HCT116 (cell line): ENCODE measurements around the gene CAP2. TPM values are rescaled to one million over a fixed set of nuclear protein-coding genes. Genes with fewer than 3 reads are reported as not detected.
"Not testable (repeated sequence)": the region's sequence is repeated elsewhere in the genome, so short reads cannot be mapped to it uniquely, and the experiment has no call there.

Source experiments
- ATAC-seq: fragments of 200-7000 bp; cut with Tn5 transposase; 2 replicates; pipeline ENCODE4 v1.9.1; 2020; ENCODE audit warnings: mild to moderate bottlenecking, moderate library complexity
- BruUV-seq: library from RNA; stranded (reverse); fragments of 400-500 nt; replicated peaks from 2 replicates; lab custom pipeline; 2021; lab: Mats Ljungman, UMichigan
- CTCF ChIA-PET: fragments of 300-600 bp; sonication (Branson Sonifier 250); formaldehyde crosslinking; loops from one replicate; lab custom pipeline; 2021; ENCODE audit warnings: antibody characterized with exemption; lab: Charles Lee
- POLR2A ChIA-PET: fragments of 300-600, 350-600 bp; sonication (Branson Sonifier 250); formaldehyde crosslinking; loops from one replicate; lab custom pipeline; 2021; ENCODE audit warnings: antibody characterized with exemption; lab: Charles Lee
- RAD21 ChIA-PET, 2 experiments: fragments of 300-600 bp; sonication (Branson Sonifier 250); formaldehyde crosslinking; loops; one replicate each; lab custom pipeline; 2023; ENCODE audit warnings: low total read pairs in 2 of 2; ENCODE audit not compliant: uncharacterized antibody in 2 of 2, unreplicated experiment in 2 of 2, low non-redundant PET in 1 of 2; lab: Charles Lee
- DNase-seq: peaks from one replicate; pipeline ENCODE4 v3.0.0-alpha.2; 2010; ENCODE audit warnings: low read depth, low spot score
- H2AFZ ChIP-seq: fragments of 200-600 bp; shearing (Covaris generic), sonication (generic); 2 replicates; pipeline ENCODE4 v1.6.1; 2017; ENCODE audit warnings: low read depth, mixed run types, mixed read lengths, antibody characterized with exemption, low read length; ENCODE audit not compliant: poor library complexity, severe bottlenecking
- H3K27ac ChIP-seq: 2 replicates; pipeline ENCODE4 v1.5.1; 2012; ENCODE audit warnings: low read depth, low read length
- H3K27me3 ChIP-seq: fragments of 200-600 bp; sonication (generic); 2 replicates; pipeline ENCODE4 v1.6.1; 2016; ENCODE audit warnings: mixed run types, low read length, mixed read lengths; ENCODE audit not compliant: insufficient read depth
- H3K36me3 ChIP-seq, 2 experiments: fragments of 200-500 bp in 1 of 2; fragments of 200-600 bp in 1 of 2; sonication (Bioruptor generic) in 1 of 2; sonication (generic) in 1 of 2; 2 replicates each; pipeline versions ENCODE4 v1.5.1 to v1.6.1; 2014 to 2016; ENCODE audit warnings: low read length in 2 of 2, inconsistent platforms in 1 of 2, mixed read lengths in 1 of 2, mixed run types in 1 of 2; ENCODE audit not compliant: insufficient read depth in 2 of 2, control insufficient read depth in 1 of 2
- H3K4me1 ChIP-seq, 2 experiments: fragments of 200-600 bp in 1 of 2; sonication (generic) in 1 of 2; 2 replicates each; pipeline versions ENCODE4 v1.5.1 to v1.6.1; 2012 to 2017; ENCODE audit warnings: low read length in 2 of 2, inconsistent platforms in 1 of 2, mild to moderate bottlenecking in 1 of 2, mixed read lengths in 1 of 2, mixed run types in 1 of 2, moderate library complexity in 1 of 2; ENCODE audit not compliant: insufficient read depth in 2 of 2, control insufficient read depth in 1 of 2
- H3K4me2 ChIP-seq: fragments of 200-600 bp; sonication (generic); 2 replicates; pipeline ENCODE4 v1.6.1; 2017; ENCODE audit warnings: mixed run types, low read length, mixed read lengths
- H3K4me3 ChIP-seq, 2 experiments: fragments of 200-600 bp in 1 of 2; sonication (generic) in 1 of 2; replicated peaks in 1 of 2; 2 replicates each; pipeline ENCODE4 v1.5.1; 2011 to 2016; ENCODE audit warnings: low read length in 2 of 2, control low read depth in 1 of 2, low read depth in 1 of 2, mild to moderate bottlenecking in 1 of 2, mixed read lengths in 1 of 2, mixed run types in 1 of 2
- H3K79me2 ChIP-seq: fragments of 200-600 bp; sonication (generic); 2 replicates; pipeline ENCODE4 v1.6.1; 2017; ENCODE audit warnings: mild to moderate bottlenecking, mixed run types, low read length, moderate library complexity, mixed read lengths; ENCODE audit not compliant: insufficient read depth
- H3K9ac ChIP-seq: fragments of 200-600 bp; sonication (generic); 2 replicates; pipeline ENCODE4 v1.6.1; 2016; ENCODE audit warnings: low read length, mixed read lengths
- H3K9me2 ChIP-seq: fragments of 200-600 bp; sonication (generic), shearing (Covaris generic); 2 replicates; pipeline ENCODE4 v1.6.1; 2017; ENCODE audit warnings: mixed run types, mild to moderate bottlenecking, moderate library complexity; ENCODE audit not compliant: insufficient read depth
- H3K9me3 ChIP-seq, 2 experiments: fragments of 200-500 bp in 1 of 2; fragments of 200-600 bp in 1 of 2; sonication (Bioruptor generic) in 1 of 2; sonication (generic) in 1 of 2; 2 replicates each; pipeline ENCODE4 v1.6.1; 2014 to 2017; ENCODE audit warnings: low read length in 2 of 2, mixed read lengths in 2 of 2, inconsistent platforms in 1 of 2, low read depth in 1 of 2, mild to moderate bottlenecking in 1 of 2, mixed run types in 1 of 2, moderate library complexity in 1 of 2; ENCODE audit not compliant: control insufficient read depth in 1 of 2, insufficient read depth in 1 of 2
- H4K20me1 ChIP-seq: fragments of 200-600 bp; sonication (generic), shearing (Covaris generic); 2 replicates; pipeline ENCODE4 v1.6.1; 2017; ENCODE audit warnings: mixed run types, mild to moderate bottlenecking, moderate library complexity; ENCODE audit not compliant: insufficient read depth
- CTCF ChIP-seq, 3 experiments: fragments of 200-600 bp in 1 of 3; sonication (generic) in 1 of 3; IDR thresholded peaks in 2 of 3; conservative IDR thresholded peaks in 1 of 3; 2 replicates each; pipeline ENCODE4 v1.5.1; 2012 to 2017; ENCODE audit warnings: low read depth in 2 of 3, low read length in 2 of 3, antibody characterized with exemption in 1 of 3, borderline replicate concordance in 1 of 3, control low read depth in 1 of 3, mild to moderate bottlenecking in 1 of 3, mixed read lengths in 1 of 3, mixed run types in 1 of 3, moderate library complexity in 1 of 3; ENCODE audit not compliant: insufficient read depth in 1 of 3
- EZH2phosphoT487 ChIP-seq: fragments of 200-600 bp; IDR thresholded peaks from 2 replicates; pipeline ENCODE4 v1.6.1; 2018; ENCODE audit warnings: antibody characterized with exemption, borderline replicate concordance
- JUND ChIP-seq: IDR thresholded peaks from 2 replicates; pipeline ENCODE4 v1.6.1; 2012
- RAD21 ChIP-seq: IDR thresholded peaks from 2 replicates; pipeline ENCODE4 v1.6.1; 2012; ENCODE audit warnings: low read depth, mild to moderate bottlenecking
- SP1 ChIP-seq: IDR thresholded peaks from 2 replicates; pipeline ENCODE4 v1.6.1; 2012; ENCODE audit warnings: low read depth
- SRF ChIP-seq: IDR thresholded peaks from 2 replicates; pipeline ENCODE4 v1.6.1; 2012; ENCODE audit warnings: low read depth
- TCF7L2 ChIP-seq: IDR thresholded peaks from 2 replicates; pipeline ENCODE4 v1.7.0; 2011; ENCODE audit warnings: borderline replicate concordance, inconsistent platforms; ENCODE audit not compliant: insufficient read depth, insufficient read length; ENCODE audit errors: extremely low read depth
- ZFX ChIP-seq: fragments of 450-650 bp; IDR thresholded peaks from 2 replicates; pipeline ENCODE4 v1.6.1; 2017
- ZNF274 ChIP-seq: fragments of 200-500 bp; sonication (Bioruptor generic); IDR thresholded peaks from 2 replicates; pipeline ENCODE4 v1.6.1; 2014; ENCODE audit warnings: mild to moderate bottlenecking, low read depth, low read length, inconsistent platforms
- intact Hi-C: fragments of 100-400 bp; cut with micrococcal nuclease; formaldehyde crosslinking; loops from 2 replicates; pipeline ENCODE4 v1.10.0; 2022
- total RNA-seq: library from RNA; stranded (reverse); gene quantifications from one replicate; pipeline ENCODE4 v1.2.1, GENCODE V29; 2021; ENCODE audit not compliant: unreplicated experiment
- TF ChIP-seq, protein P1 (sequence below): IDR thresholded peaks from 2 replicates; pipeline ENCODE4 v1.6.1; 2012; ENCODE audit warnings: low read depth

CAP2 gene
- total RNA-seq, 1 experiment from 2014 or later: 3.8 TPM

- TF ChIP-seq CTCF (IDR thresholded peaks at IDR 0.05 in 2 of 3, conservative IDR thresholded peaks at IDR 0.05 in 1 of 3; ENCODE audit: borderline replicate concordance in 1 of 3, insufficient read depth in 1 of 3, low read depth in 2 of 3, low read length in 2 of 3) (no peak), ZNF274 (no peak)
Measured at GRCh38 chr6:17439243-17439993, 46.0 kb downstream of the CAP2 start (continued).

- intact Hi-C loops, H3K9me3 ChIP-seq, H2AFZ ChIP-seq, H3K36me3 ChIP-seq, H3K9ac ChIP-seq, H3K27ac ChIP-seq, H3K27me3 ChIP-seq, POLR2A ChIA-PET, H3K4me1 ChIP-seq, H3K4me2 ChIP-seq, DNase-seq, ATAC-seq, BruUV-seq, H4K20me1 ChIP-seq, H3K79me2 ChIP-seq, H3K9me2 ChIP-seq, H3K4me3 ChIP-seq, CTCF ChIA-PET, RAD21 ChIA-PET: not testable (repeated sequence)
Measured at GRCh38 chr6:17440811-17441210, 47.4 kb downstream of the CAP2 start.

DNA sequence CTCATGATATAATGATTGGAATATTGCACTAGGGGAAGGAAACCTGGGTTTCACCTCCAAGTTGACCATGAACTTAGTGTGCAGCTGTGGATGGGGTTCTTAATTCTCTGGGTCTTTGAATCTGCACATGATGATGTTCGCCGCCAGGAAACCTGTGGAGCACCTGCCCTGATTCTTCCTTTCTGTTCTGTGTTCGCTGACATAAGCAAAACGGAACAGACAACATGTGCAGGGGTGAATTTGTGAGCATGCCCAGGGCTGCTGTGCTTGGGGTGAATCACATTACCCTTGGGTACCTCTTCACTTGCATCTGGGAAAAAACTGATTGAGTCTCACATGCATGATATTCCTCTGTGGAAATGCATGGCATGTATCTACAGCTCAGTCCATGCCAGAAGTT is 48.8 kb downstream of the CAP2 start:
- CTCF ChIA-PET: no interaction called here
- no peak for TF ChIP-seq SP1
- no peak for TF ChIP-seq TCF7L2
- TF ChIP-seq JUND: no peak
- no peak for TF ChIP-seq ZNF274
- TF ChIP-seq EZH2phosphoT487: no peak
- no peak for TF ChIP-seq ZFX
- no peak for TF ChIP-seq SRF
- no peak for TF ChIP-seq RAD21
- TF ChIP-seq, protein P1, sequence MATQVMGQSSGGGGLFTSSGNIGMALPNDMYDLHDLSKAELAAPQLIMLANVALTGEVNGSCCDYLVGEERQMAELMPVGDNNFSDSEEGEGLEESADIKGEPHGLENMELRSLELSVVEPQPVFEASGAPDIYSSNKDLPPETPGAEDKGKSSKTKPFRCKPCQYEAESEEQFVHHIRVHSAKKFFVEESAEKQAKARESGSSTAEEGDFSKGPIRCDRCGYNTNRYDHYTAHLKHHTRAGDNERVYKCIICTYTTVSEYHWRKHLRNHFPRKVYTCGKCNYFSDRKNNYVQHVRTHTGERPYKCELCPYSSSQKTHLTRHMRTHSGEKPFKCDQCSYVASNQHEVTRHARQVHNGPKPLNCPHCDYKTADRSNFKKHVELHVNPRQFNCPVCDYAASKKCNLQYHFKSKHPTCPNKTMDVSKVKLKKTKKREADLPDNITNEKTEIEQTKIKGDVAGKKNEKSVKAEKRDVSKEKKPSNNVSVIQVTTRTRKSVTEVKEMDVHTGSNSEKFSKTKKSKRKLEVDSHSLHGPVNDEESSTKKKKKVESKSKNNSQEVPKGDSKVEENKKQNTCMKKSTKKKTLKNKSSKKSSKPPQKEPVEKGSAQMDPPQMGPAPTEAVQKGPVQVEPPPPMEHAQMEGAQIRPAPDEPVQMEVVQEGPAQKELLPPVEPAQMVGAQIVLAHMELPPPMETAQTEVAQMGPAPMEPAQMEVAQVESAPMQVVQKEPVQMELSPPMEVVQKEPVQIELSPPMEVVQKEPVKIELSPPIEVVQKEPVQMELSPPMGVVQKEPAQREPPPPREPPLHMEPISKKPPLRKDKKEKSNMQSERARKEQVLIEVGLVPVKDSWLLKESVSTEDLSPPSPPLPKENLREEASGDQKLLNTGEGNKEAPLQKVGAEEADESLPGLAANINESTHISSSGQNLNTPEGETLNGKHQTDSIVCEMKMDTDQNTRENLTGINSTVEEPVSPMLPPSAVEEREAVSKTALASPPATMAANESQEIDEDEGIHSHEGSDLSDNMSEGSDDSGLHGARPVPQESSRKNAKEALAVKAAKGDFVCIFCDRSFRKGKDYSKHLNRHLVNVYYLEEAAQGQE: no peak

More for the DNA sequence above, 48.8 kb downstream of the CAP2 start:
- intact Hi-C loops: no loop called here
- no peaks in the 10 kb centered on the region for H3K4me1 ChIP-seq
- no peak for ATAC-seq
- H3K27ac ChIP-seq: no peak overlapping the region
- H3K9ac ChIP-seq: no peak overlapping the region
- H3K36me3 ChIP-seq: no peaks in the 10 kb centered on the region
- no peaks in the 10 kb centered on the region for H3K27me3 ChIP-seq
- POLR2A ChIA-PET: no interaction called here
- H3K4me2 ChIP-seq: no peak overlapping the region
- no peaks in the 10 kb centered on the region for H3K79me2 ChIP-seq
- H4K20me1 ChIP-seq: no peaks in the 10 kb centered on the region
- no peaks in the 10 kb centered on the region for H3K9me3 ChIP-seq
- no peak for DNase-seq
- BruUV-seq: no TSS peak
- RAD21 ChIA-PET: no interaction called here
- H3K4me3 ChIP-seq: no peak overlapping the region
- H2AFZ ChIP-seq: no peak overlapping the region
- H3K9me2 ChIP-seq: no peaks in the 10 kb centered on the region
